Measurements from ENCODE around the gene FPR3.
"Not testable (repeated sequence)": the region's sequence is repeated elsewhere in the genome, so short reads cannot be mapped to it uniquely, and the experiment has no call there.

FPR3 gene

GRCh38 chr19:51799034-51799773 lies 4.2 kb downstream of the FPR3 start:
- no peaks in the 10 kb centered on the region for H3K36me3 ChIP-seq (ENCODE audit: control insufficient read depth, insufficient read depth, low read length)
- peaks cover 54% of the 10 kb centered on the region for H3K9me3 ChIP-seq (ENCODE audit: control insufficient read depth, low read length)
- no peaks in the 10 kb centered on the region for H3K4me1 ChIP-seq (ENCODE audit: control insufficient read depth, insufficient read depth, low read length, poor library complexity, severe bottlenecking)
- H3K27ac ChIP-seq (ENCODE audit: low read depth, low read length, severe bottlenecking) = no peak overlapping the region
- H3K4me3 ChIP-seq (ENCODE audit: extremely low read depth, insufficient read depth, low read length, poor library complexity, severe bottlenecking) = no peak overlapping the region
- 85 to 91% methylated on average over 19 of the region's 20 CpGs for WGBS, 2 experiments (ENCODE audit: insufficient coverage in 2 of 2)

- no peaks in the 10 kb centered on the region for H3K36me3 ChIP-seq (ENCODE audit: control insufficient read depth, insufficient read depth, low read length)
- peaks cover 48% of the 10 kb centered on the region for H3K9me3 ChIP-seq (ENCODE audit: control insufficient read depth, low read length)
- no peak overlapping the region for H3K27ac ChIP-seq (ENCODE audit: low read depth, low read length, severe bottlenecking)
- WGBS, 2 experiments (ENCODE audit: insufficient coverage in 2 of 2) = 88 to 92% methylated on average over 12 of the region's 13 CpGs
- H3K4me3 ChIP-seq (ENCODE audit: extremely low read depth, insufficient read depth, low read length, poor library complexity, severe bottlenecking) = no peak overlapping the region
- H3K4me1 ChIP-seq (ENCODE audit: control insufficient read depth, insufficient read depth, low read length, poor library complexity, severe bottlenecking) = no peaks in the 10 kb centered on the region
These were observed 5.0 kb downstream of the FPR3 start for GRCh38 chr19:51799774-51800472.

- H3K4me1 ChIP-seq (ENCODE audit: control insufficient read depth, insufficient read depth, low read length, poor library complexity, severe bottlenecking) = no peaks in the 10 kb centered on the region
- H3K4me3 ChIP-seq (ENCODE audit: extremely low read depth, insufficient read depth, low read length, poor library complexity, severe bottlenecking) = no peak overlapping the region
- H3K36me3 ChIP-seq (ENCODE audit: control insufficient read depth, insufficient read depth, low read length) = no peaks in the 10 kb centered on the region
- no peak overlapping the region for H3K27ac ChIP-seq (ENCODE audit: low read depth, low read length, severe bottlenecking)
- peaks cover 48% of the 10 kb centered on the region for H3K9me3 ChIP-seq (ENCODE audit: control insufficient read depth, low read length)
- 82 to 93% methylated on average over 3 to 5 of the region's 7 CpGs for WGBS, 2 experiments (ENCODE audit: insufficient coverage in 2 of 2)
These were observed 5.7 kb downstream of the FPR3 start for GRCh38 chr19:51800473-51801244.

GRCh38 chr19:51802775-51803174 lies 7.8 kb downstream of the FPR3 start:
- Histone ChIP-seq H3K9me3 (ENCODE audit: control insufficient read depth, low read length) (peaks cover 38% of the 10 kb centered on the region), H3K4me1 (ENCODE audit: control insufficient read depth, insufficient read depth, low read length, poor library complexity, severe bottlenecking) (peaks cover 6% of the 10 kb centered on the region)
- WGBS, 2 experiments (ENCODE audit: insufficient coverage in 2 of 2) = no CpG with 5 or more reads among the region's 2 CpGs

GRCh38 chr19:51803519-51803918 lies 8.6 kb downstream of the FPR3 start:
- no peak overlapping the region for H3K27ac ChIP-seq (ENCODE audit: low read depth, low read length, severe bottlenecking)
- H3K9me3 ChIP-seq (ENCODE audit: control insufficient read depth, low read length) = peaks cover 42% of the 10 kb centered on the region
- H3K4me1 ChIP-seq (ENCODE audit: control insufficient read depth, insufficient read depth, low read length, poor library complexity, severe bottlenecking) = peaks cover 6% of the 10 kb centered on the region
- no peaks in the 10 kb centered on the region for H3K36me3 ChIP-seq (ENCODE audit: control insufficient read depth, insufficient read depth, low read length)
- no peak overlapping the region for H3K4me3 ChIP-seq (ENCODE audit: extremely low read depth, insufficient read depth, low read length, poor library complexity, severe bottlenecking)
- WGBS, 2 experiments (ENCODE audit: insufficient coverage in 2 of 2) = 62 to 100% methylated on average over 2 of the region's 4 CpGs

More at GRCh38 chr19:51802775-51803174, 7.8 kb downstream of the FPR3 start:
- Histone ChIP-seq H3K4me3 (ENCODE audit: extremely low read depth, insufficient read depth, low read length, poor library complexity, severe bottlenecking) (no peak overlapping the region), H3K27ac (ENCODE audit: low read depth, low read length, severe bottlenecking) (no peak overlapping the region), H3K36me3 (ENCODE audit: control insufficient read depth, insufficient read depth, low read length) (no peaks in the 10 kb centered on the region)

- Histone ChIP-seq H3K27ac (ENCODE audit: low read depth, low read length, severe bottlenecking) (no peak overlapping the region), H3K4me1 (ENCODE audit: control insufficient read depth, insufficient read depth, low read length, poor library complexity, severe bottlenecking) (peaks cover 6% of the 10 kb centered on the region), H3K4me3 (ENCODE audit: extremely low read depth, insufficient read depth, low read length, poor library complexity, severe bottlenecking) (no peak overlapping the region), H3K36me3 (ENCODE audit: control insufficient read depth, insufficient read depth, low read length) (no peaks in the 10 kb centered on the region), H3K9me3 (ENCODE audit: control insufficient read depth, low read length) (peaks cover 40% of the 10 kb centered on the region)
- WGBS, 2 experiments (ENCODE audit: insufficient coverage in 2 of 2) = 83% methylated on average over 2 of the region's 5 CpGs; no CpG with 5 or more reads in 1 of the 2 experiments
These were observed 9.0 kb downstream of the FPR3 start for GRCh38 chr19:51803967-51804366.

- H3K4me1 ChIP-seq (ENCODE audit: control insufficient read depth, insufficient read depth, low read length, poor library complexity, severe bottlenecking); H3K27ac ChIP-seq (ENCODE audit: low read depth, low read length, severe bottlenecking); H3K36me3 ChIP-seq (ENCODE audit: control insufficient read depth, insufficient read depth, low read length); H3K4me3 ChIP-seq (ENCODE audit: extremely low read depth, insufficient read depth, low read length, poor library complexity, severe bottlenecking): not testable (repeated sequence)
- 92 to 98% methylated on average over 5 to 6 of the region's 9 CpGs for WGBS, 2 experiments (ENCODE audit: insufficient coverage in 2 of 2)
- H3K9me3 ChIP-seq (ENCODE audit: control insufficient read depth, low read length) = peaks cover 41% of the 10 kb centered on the region
These were observed 9.8 kb downstream of the FPR3 start for GRCh38 chr19:51804789-51805188.

GRCh38 chr19:51805396-51805795 lies 10.4 kb downstream of the FPR3 start:
- H3K4me3 ChIP-seq (ENCODE audit: extremely low read depth, insufficient read depth, low read length, poor library complexity, severe bottlenecking); H3K27ac ChIP-seq (ENCODE audit: low read depth, low read length, severe bottlenecking); H3K36me3 ChIP-seq (ENCODE audit: control insufficient read depth, insufficient read depth, low read length); H3K4me1 ChIP-seq (ENCODE audit: control insufficient read depth, insufficient read depth, low read length, poor library complexity, severe bottlenecking): not testable (repeated sequence)
- peaks cover 35% of the 10 kb centered on the region for H3K9me3 ChIP-seq (ENCODE audit: control insufficient read depth, low read length)
- 94 to 95% methylated on average over 4 to 5 of the region's 8 CpGs for WGBS, 2 experiments (ENCODE audit: insufficient coverage in 2 of 2)

GRCh38 chr19:51806571-51806970 lies 11.6 kb downstream of the FPR3 start:
- H3K4me1 ChIP-seq (ENCODE audit: control insufficient read depth, insufficient read depth, low read length, poor library complexity, severe bottlenecking); H3K4me3 ChIP-seq (ENCODE audit: extremely low read depth, insufficient read depth, low read length, poor library complexity, severe bottlenecking); H3K27ac ChIP-seq (ENCODE audit: low read depth, low read length, severe bottlenecking); H3K36me3 ChIP-seq (ENCODE audit: control insufficient read depth, insufficient read depth, low read length): not testable (repeated sequence)
- H3K9me3 ChIP-seq (ENCODE audit: control insufficient read depth, low read length) = peaks cover 35% of the 10 kb centered on the region
- WGBS, 2 experiments (ENCODE audit: insufficient coverage in 2 of 2) = 93 to 100% methylated on average over 1 to 3 of the region's 5 CpGs

- WGBS, 2 experiments (ENCODE audit: insufficient coverage in 2 of 2) = 52 to 68% methylated on average over 4 to 6 of the region's 6 CpGs
- Histone ChIP-seq H3K4me3 (ENCODE audit: extremely low read depth, insufficient read depth, low read length, poor library complexity, severe bottlenecking) (no peak overlapping the region), H3K27ac (ENCODE audit: low read depth, low read length, severe bottlenecking) (no peak overlapping the region), H3K36me3 (ENCODE audit: control insufficient read depth, insufficient read depth, low read length) (no peaks in the 10 kb centered on the region), H3K9me3 (ENCODE audit: control insufficient read depth, low read length) (peaks cover 33% of the 10 kb centered on the region), H3K4me1 (ENCODE audit: control insufficient read depth, insufficient read depth, low read length, poor library complexity, severe bottlenecking) (peaks cover 6% of the 10 kb centered on the region)
These were observed 12.2 kb downstream of the FPR3 start for GRCh38 chr19:51807111-51807701.

Data from mesodermal cell (in vitro differentiated cells).